Epithelial cell of proximal tubule (primary cell): Measurements from ENCODE around the gene DRG1. TPM values are rescaled to one million over a fixed set of nuclear protein-coding genes. Genes with fewer than 3 reads are reported as not detected.

Experiments
- DNase-seq: peaks from one replicate; pipeline ENCODE4 v3.0.0-alpha.2; 2011; ENCODE audit warnings: low read depth
- H3K4me3 ChIP-seq: 2 replicates; pipeline ENCODE4 v1.5.1; 2011; ENCODE audit warnings: low read depth, mild to moderate bottlenecking, low read length
- CTCF ChIP-seq: conservative IDR thresholded peaks from 2 replicates; pipeline ENCODE4 v1.5.1; 2012; ENCODE audit warnings: low read depth, mild to moderate bottlenecking, low read length
- total RNA-seq: library from RNA; depleted of rRNA; stranded (reverse); fragments of >200 nt; gene quantifications from 2 replicates; pipeline ENCODE4 v1.2.3, GENCODE V29; 2015

Gene DRG1
- total RNA-seq, 1 donor from 2014 or later: 77.9 TPM

GRCh38 chr22:31440681-31441080 lies 41.3 kb downstream of the DRG1 start:
- no peak for DNase-seq
- TF ChIP-seq CTCF: no peak
- H3K4me3 ChIP-seq: no peak overlapping the region

- no peak for TF ChIP-seq CTCF
- DNase-seq: no peak
- no peak overlapping the region for H3K4me3 ChIP-seq
Observed at GRCh38 chr22:31441652-31442051, 42.2 kb downstream of the DRG1 start.

DNA sequence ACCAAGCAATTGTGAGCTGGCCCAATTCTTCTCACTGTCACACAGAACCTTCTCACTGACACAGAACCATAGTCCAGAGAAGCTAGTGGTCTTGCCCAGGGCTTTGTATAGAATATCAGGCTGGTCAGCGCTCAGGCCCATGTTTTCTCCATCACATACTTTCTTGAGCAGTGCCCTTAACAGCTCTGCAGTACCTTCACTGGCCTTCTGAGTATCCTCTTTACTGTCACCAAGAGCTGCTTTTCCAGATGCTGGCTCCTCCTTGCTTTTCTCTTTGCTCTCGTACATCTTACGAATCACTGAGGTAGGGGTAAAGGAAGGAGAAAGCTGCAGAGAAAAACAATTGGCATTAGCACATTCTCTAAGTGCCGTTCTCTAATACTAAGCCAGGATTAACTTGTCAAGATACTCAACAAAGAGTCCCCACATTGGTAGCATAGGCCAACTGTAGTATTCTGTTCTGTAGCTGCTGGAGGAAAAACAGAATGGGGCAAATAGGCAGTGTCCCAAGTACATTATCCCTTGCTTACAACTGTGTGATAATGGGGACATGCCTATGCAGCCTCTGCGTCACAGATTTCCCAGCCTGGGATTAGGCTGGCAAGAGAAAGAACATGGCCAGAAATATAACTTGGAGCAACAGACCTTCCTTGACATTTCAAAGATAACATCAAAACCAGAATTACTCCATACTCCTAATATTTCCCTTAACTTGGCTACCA lies 43.5 kb downstream of the DRG1 start:
- TF ChIP-seq CTCF: no peak
- DNase-seq: no peak

DNA sequence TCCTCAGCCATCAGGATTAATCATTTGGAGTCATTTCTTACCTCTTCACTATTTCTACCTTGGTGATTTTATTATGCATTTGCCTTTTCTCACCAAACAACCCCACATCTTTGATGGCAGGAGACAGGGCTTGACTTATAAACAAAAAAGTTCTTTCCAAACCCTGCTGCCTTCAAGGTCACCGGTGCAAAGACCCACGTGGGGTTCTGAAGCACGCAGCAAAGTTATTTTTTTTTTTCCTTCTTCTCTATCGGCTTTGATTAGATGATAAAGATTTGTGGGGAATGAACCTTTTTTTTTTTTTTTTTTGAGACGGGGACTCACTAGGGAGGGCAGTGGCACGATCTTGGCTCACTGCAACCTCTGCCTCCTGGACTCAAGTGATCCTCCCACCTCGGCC lies 44.1 kb downstream of the DRG1 start:
- DNase-seq: no peak
- TF ChIP-seq CTCF: no peak
- H3K4me3 ChIP-seq: no peak overlapping the region

More for the DNA sequence above, 43.5 kb downstream of the DRG1 start:
- no peak overlapping the region for H3K4me3 ChIP-seq

DNA sequence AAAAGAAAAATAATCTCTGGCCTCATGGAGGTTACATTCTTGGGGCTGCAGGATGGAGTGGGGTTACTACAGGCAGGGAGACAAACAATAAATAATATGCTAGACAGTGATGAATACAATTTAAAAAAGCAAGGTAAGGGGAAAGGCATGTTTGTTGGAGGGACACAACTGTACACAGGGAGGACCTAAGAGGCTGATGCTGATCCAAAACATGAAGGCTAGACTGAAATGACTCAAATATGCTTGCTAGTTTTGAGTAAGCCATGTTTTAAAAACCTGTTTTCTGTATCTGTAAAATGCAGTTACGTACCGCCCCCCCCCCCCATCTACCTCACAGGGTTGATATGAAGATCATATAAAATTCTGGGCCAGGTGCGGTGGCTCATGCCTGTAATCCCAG lies 46.2 kb downstream of the DRG1 start:
- TF ChIP-seq CTCF: no peak
- DNase-seq: no peak

DNA sequence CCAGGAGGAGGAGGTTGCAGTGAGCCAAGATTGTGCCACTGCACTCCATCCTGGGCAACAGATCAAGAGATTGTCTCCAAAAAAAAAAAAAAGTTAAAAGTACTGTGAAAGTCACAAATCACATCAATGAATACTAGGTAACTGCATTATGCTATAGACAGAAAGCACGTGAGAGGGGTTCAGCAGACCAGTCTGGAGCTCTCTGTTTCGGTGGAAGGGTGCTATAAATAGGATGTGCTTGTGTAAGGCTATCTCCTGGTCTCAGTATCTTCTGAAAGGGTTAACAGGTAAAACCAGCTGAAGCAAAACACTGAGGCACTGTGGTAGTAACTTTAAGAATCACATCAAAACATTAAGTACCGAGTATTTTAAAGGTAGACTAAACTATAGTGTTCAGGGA lies 46.8 kb downstream of the DRG1 start:
- no peak overlapping the region for H3K4me3 ChIP-seq
- no peak for DNase-seq
- TF ChIP-seq CTCF: no peak

More for the DNA sequence above, 46.2 kb downstream of the DRG1 start:
- H3K4me3 ChIP-seq: no peak overlapping the region

- H3K4me3 ChIP-seq: no peak overlapping the region
- TF ChIP-seq CTCF: no peak
- DNase-seq: no peak
Observed at GRCh38 chr22:31446767-31447166, 47.4 kb downstream of the DRG1 start.
